ENCODE results near the gene NOCT.
A peak's percentile ranks its signal among the peaks of the same experiment; 100 is the strongest.
"Not testable (repeated sequence)": the region's sequence is repeated elsewhere in the genome, so short reads cannot be mapped to it uniquely, and the experiment has no call there.

Gene NOCT

DNA sequence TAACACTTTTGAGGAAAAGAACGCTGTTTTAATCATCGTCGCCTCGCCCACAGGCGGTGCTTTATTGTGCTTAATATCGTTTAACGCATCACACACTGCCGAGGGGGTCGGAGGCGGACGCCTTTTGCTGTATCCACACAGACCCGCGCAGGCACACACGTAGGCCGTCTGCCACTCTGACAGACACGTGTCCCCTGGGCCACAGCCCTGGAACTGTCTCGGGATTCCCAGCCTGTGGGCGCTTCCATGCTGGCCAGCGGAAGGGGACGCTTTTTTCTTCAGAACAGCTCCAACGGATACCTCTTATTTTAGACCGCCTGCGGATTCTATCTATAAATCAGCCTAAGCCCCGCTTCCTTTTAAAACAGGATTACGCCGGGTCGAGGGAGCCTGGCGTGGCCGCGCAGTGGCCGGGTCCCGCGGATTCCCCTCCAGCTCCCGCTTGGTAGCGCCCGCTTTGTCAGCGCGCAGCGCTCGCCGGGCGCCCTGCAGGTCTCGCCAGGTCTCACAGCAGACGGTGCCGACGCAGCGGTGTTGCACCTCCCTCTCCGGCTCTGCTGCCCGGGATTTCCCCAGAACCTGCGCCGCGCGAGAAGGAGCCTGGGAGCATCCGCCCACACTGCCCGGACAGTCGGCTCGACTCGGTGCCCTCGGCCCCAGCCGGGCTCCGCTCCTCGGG is at the start of gene NOCT:
NOCT (plus strand) TSS at position 513 of the 679 bp plus-strand sequence. CDS start 201 bp downstream, outside the sequence.
- peak; percentile 86 for DNase-seq (ENCODE audit: low spot score)

DNA sequence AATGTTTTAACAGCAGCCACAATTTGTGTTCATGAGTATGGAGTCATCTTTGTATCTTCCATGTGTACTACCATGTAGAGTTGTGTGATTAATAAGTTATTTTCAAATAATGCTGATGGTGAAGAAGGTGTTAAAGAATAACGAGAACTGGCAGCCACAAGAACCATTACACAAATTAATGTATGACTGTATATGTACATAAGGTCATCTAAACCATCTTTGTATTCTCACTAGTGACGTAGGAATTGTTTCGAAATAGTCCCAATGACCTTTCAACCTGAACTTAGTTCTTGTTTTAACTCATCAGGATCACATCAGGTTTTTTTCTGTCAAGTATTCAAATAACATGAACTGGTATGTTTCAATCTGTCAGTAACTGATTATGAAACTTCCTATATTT is 48.3 kb upstream of the NOCT start:
- no peak for DNase-seq (ENCODE audit: low spot score)

DNA sequence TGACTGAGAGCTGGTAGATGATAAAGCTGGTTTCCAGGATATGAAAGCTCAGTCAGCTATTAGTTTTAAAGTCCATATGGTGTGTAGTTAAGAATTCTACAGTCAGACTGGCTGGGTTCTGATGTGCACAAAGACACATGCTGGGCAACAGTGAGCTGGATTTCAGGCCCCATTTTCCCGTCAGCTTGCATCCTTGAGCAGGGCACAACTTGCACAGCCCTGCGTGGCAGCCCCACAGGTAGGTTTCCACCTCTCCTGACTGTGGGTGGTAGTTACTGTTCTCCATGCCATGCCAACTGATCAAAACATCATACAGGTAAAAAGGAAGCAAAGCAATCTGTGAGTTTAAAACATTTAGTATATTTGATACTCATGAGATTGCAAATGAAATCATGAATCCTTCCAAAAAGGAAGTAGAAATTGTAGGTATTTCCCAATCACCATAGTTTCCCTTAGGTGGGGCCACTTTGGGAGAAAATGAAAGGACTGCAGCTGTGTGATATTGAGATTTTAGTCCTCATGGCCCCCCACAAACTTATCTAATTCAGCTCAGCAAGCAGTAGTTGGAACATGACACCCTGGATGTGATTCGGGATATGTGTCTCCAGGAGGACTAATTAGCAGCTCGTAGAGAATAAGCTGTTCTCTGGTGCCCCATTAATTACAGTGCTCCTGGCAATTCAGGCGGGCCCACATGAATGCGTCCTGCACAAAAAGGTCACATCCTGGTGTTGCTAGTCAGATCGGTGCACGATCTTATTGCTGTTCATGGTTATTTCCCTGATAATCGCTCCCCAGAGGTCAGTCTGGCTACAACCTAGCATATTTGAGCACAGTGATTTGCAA is 42.4 kb upstream of the NOCT start:
- no peak for DNase-seq (ENCODE audit: low spot score)

DNA sequence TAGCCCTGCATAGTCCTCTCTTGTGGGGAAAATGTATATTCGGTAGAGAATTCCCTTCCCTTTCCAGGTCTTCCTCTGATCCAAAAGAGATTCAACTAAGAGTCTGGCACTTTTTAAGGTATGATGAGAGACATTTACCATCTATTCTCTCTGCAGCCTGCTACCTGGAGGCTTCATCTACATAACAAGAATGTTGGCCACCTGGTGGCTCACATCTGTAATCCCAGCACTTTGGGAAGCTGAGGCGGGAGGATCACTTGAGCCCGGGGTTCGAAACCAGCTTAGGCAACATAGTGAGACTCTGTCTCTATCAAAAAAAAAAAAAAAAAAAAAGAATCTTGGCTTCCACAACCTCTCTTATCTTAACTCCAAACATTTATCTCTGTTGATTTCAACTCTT is 40.4 kb upstream of the NOCT start:
- DNase-seq (ENCODE audit: low spot score), result no peak

DNA sequence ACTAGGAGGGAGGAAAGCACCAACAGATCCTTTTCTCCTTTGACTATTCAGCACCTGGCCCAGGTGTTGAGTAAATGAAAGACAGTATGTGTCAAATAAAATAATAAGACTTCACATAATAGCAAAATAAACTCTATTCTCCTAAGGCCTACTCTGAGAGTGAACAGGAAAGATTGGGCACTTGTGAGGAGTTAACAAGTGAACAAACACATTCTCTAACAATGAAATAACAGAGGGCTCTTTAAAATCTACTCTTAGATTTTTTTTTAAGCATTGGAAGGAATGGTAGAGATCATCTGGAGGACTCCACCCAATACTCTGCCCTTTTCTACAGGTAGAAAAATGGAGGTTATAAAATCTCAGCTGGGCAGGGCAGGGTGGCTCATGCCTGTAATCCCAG is 39.1 kb upstream of the NOCT start:
- no peak for DNase-seq (ENCODE audit: low spot score)

DNA sequence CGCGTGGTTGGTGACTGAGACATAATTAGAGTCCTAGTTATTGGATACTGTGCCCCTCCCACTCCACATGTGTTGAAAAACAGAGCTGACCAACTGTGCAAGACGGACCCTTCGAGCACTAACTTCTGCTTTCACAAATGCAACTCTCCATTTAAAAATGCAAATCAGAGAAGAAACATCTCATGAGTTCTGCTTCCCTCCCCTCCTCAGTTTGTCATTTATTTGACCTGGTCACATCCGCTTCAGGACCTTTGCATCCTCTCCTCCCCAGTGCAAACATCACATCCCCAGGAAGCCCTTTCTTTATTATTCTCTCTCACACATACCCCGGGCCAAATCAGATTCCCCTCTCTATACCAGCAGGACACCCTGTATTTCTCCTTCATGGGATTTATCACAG is 38.1 kb upstream of the NOCT start:
- DNase-seq (ENCODE audit: low spot score), result no peak

- no peak for DNase-seq (ENCODE audit: low spot score)
Measured at GRCh38 chr4:138978028-138978585, 37.5 kb upstream of the NOCT start.

GRCh38 chr4:138978600-138978999 is 37.0 kb upstream of the NOCT start:
- DNase-seq (ENCODE audit: low spot score), result no peak

DNA sequence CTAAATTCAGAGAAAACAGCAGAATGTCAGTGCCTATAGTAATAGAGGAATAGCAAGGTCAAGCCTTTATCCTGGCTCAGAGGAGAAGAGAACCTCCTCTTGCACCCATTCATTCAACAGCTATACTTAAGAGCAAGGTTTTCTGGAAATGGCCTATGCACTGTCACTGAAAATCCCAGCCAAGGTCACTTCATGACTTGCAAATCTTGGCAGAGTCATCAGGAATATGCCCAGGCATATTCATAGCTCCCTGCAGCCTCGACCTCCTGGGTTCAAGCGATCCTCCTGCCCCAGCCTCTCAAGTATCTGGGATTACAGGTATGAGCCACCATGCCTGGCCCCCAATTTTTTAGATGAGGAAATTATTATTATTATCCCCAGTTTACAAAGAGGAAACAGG is 35.8 kb upstream of the NOCT start:
- no peak for DNase-seq (ENCODE audit: low spot score)

GRCh38 chr4:138981930-138982390 is 33.6 kb upstream of the NOCT start:
- DNase-seq (ENCODE audit: low spot score), result peak; percentile 48

- no peak for DNase-seq (ENCODE audit: low spot score)
Measured at GRCh38 chr4:138982754-138983153, 32.8 kb upstream of the NOCT start.

GRCh38 chr4:138983690-138984089 is 31.9 kb upstream of the NOCT start:
- no peak for DNase-seq (ENCODE audit: low spot score)

GRCh38 chr4:138984647-138985046 is 30.9 kb upstream of the NOCT start:
- DNase-seq (ENCODE audit: low spot score), result no peak

GRCh38 chr4:138992676-138993075 is 22.9 kb upstream of the NOCT start:
- DNase-seq (ENCODE audit: low spot score), result no peak

DNA sequence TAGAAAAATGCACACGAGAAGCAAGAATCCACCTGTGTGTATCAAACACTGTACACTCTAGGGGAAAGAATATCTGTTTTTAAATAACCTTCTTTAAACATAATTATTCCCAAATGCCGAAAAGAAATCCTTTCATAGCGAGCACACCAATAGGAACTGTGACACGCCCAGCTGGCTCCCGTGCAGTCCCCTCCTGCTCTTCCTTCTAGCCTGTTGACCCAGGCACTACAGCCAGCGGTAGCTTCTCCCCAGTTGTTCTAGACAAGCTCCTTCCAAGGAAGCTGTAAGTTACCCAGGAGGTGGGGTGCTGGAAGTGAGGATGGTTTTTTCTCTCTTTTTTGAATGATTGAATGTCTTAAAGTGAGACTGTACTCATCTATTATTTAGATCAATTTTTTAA is 19.5 kb upstream of the NOCT start:
- DNase-seq (ENCODE audit: low spot score), result no peak

DNA sequence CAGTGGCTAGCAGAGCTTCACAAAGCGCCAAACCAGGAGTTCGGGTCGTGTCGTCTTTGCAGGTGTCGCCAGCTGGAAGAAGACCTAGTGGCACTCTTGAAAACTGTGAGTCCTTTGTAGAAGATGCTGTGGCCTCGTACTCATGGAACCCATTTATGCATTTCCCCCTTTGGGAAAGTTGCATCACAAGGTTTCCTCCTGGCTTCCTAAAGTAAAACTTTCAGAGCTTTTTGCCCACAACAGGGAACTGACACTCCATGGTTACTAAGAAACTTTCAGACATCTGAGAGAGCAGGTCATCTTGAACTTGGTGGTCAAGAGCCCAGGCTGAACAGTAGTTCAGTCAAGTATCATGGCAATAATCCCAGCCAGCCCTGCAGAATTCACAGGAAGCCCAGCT is 15.9 kb upstream of the NOCT start:
- no peak for DNase-seq (ENCODE audit: low spot score)

- DNase-seq (ENCODE audit: low spot score), result not testable (repeated sequence)
Measured at GRCh38 chr4:139000134-139000533, 15.4 kb upstream of the NOCT start.

- not testable (repeated sequence) for DNase-seq (ENCODE audit: low spot score)
Measured at GRCh38 chr4:139001430-139001829, 14.2 kb upstream of the NOCT start.

DNA sequence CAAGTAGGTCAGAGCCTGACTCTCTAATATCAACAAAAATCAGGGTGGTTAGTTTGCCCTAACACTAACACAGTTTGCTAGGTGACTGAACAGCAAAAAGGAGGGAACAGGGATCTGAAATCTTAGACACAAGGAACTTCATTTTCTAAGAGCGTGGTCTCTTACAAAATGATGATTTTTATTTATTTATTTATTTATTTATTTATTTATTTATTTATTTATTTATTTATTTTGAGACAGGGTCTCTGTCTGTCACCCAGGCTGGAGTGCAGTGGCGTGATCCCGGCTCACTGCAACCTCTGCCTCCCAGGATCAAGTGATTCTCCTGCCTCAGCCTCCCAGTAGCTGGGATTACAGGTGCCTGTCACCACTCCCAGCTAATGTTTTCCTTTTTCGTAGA is 11.9 kb upstream of the NOCT start:
- not testable (repeated sequence) for DNase-seq (ENCODE audit: low spot score)

DNA sequence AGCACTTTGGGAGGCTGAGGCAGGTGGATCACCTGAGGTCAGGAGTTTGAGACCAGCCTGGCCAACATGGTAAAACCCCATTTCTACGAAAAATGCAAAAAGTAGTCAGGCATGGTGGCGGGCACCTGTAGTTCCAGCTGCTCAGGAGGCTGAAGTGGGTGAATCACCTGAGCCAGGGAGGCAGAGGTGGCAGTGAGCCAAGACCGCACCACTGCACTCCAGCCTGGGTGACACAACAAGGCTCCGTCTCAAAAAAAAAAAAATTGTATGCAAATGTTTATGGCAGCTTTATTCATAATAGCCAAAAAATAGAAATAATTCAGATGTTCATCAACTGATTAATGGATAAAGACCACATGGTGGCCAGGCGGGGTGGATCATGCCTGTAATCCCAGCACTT is 9.8 kb upstream of the NOCT start:
- DNase-seq (ENCODE audit: low spot score), result no peak

GRCh38 chr4:139007640-139008039 is 7.9 kb upstream of the NOCT start:
- no peak for DNase-seq (ENCODE audit: low spot score)

DNA sequence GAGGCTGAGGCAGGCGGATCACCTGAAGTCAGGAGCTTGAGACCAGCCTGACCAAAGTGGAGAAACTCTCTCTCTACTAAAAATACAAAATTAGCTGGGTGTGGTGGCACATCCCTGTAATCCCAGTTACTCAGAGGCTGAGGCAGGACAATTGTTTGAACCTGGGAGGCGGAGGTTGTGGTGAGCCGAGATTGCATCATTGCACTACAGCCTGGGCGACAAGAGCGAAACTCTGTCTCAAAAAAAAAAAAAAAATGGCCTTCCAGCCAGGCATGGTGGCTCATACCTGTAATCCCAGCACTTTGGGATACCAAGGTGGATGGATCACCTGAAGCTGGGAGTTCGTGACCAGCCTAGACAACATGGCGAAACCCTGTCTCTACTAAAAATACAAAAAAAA is 7.3 kb upstream of the NOCT start:
- not testable (repeated sequence) for DNase-seq (ENCODE audit: low spot score)

- DNase-seq (ENCODE audit: low spot score), result no peak
Measured at GRCh38 chr4:139009702-139010101, 5.9 kb upstream of the NOCT start.

All from pons (tissue), 1 donor.